Esophagus squamous epithelium (tissue), 5 donors: ENCODE data around the gene COMMD1. TPM values are rescaled to one million over a fixed set of nuclear protein-coding genes. Genes with fewer than 3 reads are reported as not detected.
"Not testable (repeated sequence)": the region's sequence is repeated elsewhere in the genome, so short reads cannot be mapped to it uniquely, and the experiment has no call there.

Experiments used
- DNase-seq: peaks from one replicate; lab custom pipeline; 2025; lab: John Stamatoyannopoulos, UW
- H3K27ac ChIP-seq, 4 donors: fragments of 200-600 bp; sonication (generic); one replicate each; pipeline ENCODE4 v1.5.1; 2016 to 2019; ENCODE audit warnings: mild to moderate bottlenecking in 1 of 4
- H3K27me3 ChIP-seq, 4 donors: fragments of 200-600 bp; sonication (generic); 1 replicate in 3 of 4; 2 replicates in 1 of 4; pipeline versions ENCODE4 v1.5.1 to v1.6.0; 2017 to 2021; ENCODE audit warnings: antibody characterized with exemption in 1 of 4
- H3K36me3 ChIP-seq, 3 donors: fragments of 200-600 bp; sonication (generic); one replicate each; pipeline ENCODE4 v1.5.1; 2016 to 2019
- H3K4me1 ChIP-seq, 3 donors: fragments of 200-600 bp; sonication (generic); one replicate each; pipeline ENCODE4 v1.5.1; 2017 to 2019
- H3K4me3 ChIP-seq, 4 donors: fragments of 200-600 bp; sonication (generic); 1 replicate in 3 of 4; 2 replicates in 1 of 4; pipeline ENCODE4 v1.5.1; 2016 to 2019; ENCODE audit warnings: mild to moderate bottlenecking in 2 of 4, moderate library complexity in 1 of 4
- H3K9me3 ChIP-seq, 3 donors: fragments of 200-600 bp; sonication (generic); one replicate each; pipeline ENCODE4 v1.5.1; 2016 to 2019
- CTCF ChIP-seq, 6 experiments: fragments of 450-650 bp in 4 of 6; fragments of 200-600 bp in 2 of 6; sonication (generic) in 2 of 6; IDR thresholded peaks; one replicate each; pipeline ENCODE4 v1.5.1; 2016 to 2019; ENCODE audit warnings: antibody characterized with exemption in 6 of 6, mild to moderate bottlenecking in 4 of 6, moderate library complexity in 4 of 6
- POLR2A ChIP-seq, 4 donors: fragments of 450-650 bp; IDR thresholded peaks; one replicate each; pipeline ENCODE4 v1.6.1; 2017; ENCODE audit warnings: antibody characterized with exemption in 4 of 4, mild to moderate bottlenecking in 4 of 4, moderate library complexity in 3 of 4
- WGBS, 2 donors: methylation state at CpG; one replicate each; pipeline ENCODE4 v1.1.5; 2018; 5-methylcytosine and 5-hydroxymethylcytosine counted together
- intact Hi-C: fragments of 100-400 bp; cut with DNase I; formaldehyde crosslinking; loops from one replicate; pipeline ENCODE4 v1.15.0; 2022
- total RNA-seq, 4 donors: library from RNA; depleted of rRNA; stranded (reverse); fragments of >200 nt; gene quantifications; one replicate each; pipeline ENCODE4 v1.1.0, GENCODE V29; 2016
- donor health status: DM: yes; HTN: yes; CAD: no.

COMMD1 gene
- total RNA-seq, 4 donors from 2014 or later = 38.0 to 44.3 (median 40.5) TPM

DNA sequence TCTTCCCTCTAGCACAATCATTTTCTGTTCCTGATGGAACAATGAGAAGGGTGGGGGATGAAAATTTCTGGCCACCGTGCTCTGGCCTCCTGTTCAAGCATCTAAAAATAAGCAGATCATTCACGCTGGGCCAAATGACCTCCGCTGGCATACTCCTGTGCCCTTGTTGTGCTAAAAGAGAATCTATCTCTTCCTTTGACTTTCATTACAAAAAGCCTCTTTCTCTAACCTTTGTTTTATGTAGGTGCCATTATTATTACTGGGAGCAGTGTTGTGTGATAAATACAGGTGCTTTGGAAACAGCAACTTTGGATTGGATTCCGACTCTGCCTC lies 245.8 kb downstream of the COMMD1 start:
- Histone ChIP-seq H3K27me3 (no peaks in the 10 kb centered on the region), H3K36me3 (no peaks in the 10 kb centered on the region), H3K4me3 (no peak overlapping the region), H3K4me1 (no peaks in the 10 kb centered on the region), H3K9me3 (peaks cover 0 to 6% (median 0%) of the 10 kb centered on the region in 3 donors), H3K27ac (no peak overlapping the region)
- intact Hi-C loops = no loop called here
- 85 to 88% methylated on average over 4 of the region's 4 CpGs for WGBS, 2 donors
- TF ChIP-seq CTCF (IDR thresholded peaks at IDR 0.05) (no peak), POLR2A (IDR thresholded peaks at IDR 0.05) (no peak)
- DNase-seq = no peak

- H3K27me3 ChIP-seq = no peaks in the 10 kb centered on the region
- no peak overlapping the region for H3K4me3 ChIP-seq
- 78 to 85% methylated on average over 3 of the region's 3 CpGs for WGBS, 2 donors
- no peaks in the 10 kb centered on the region for H3K4me1 ChIP-seq
- intact Hi-C loops = no loop called here
- no peaks in the 10 kb centered on the region for H3K36me3 ChIP-seq
- peaks cover 0 to 6% (median 0%) of the 10 kb centered on the region in 3 donors for H3K9me3 ChIP-seq
- TF ChIP-seq POLR2A (IDR thresholded peaks at IDR 0.05) (no peak), CTCF (IDR thresholded peaks at IDR 0.05) (no peak)
- no peak for DNase-seq
- H3K27ac ChIP-seq = no peak overlapping the region
Measured at GRCh38 chr2:62152000-62152399, 246.5 kb downstream of the COMMD1 start.

GRCh38 chr2:62156861-62157496 lies 251.5 kb downstream of the COMMD1 start:
- Histone ChIP-seq H3K4me3 (no peak overlapping the region), H3K9me3 (peaks cover 0 to 6% (median 0%) of the 10 kb centered on the region in 3 donors), H3K27me3 (no peaks in the 10 kb centered on the region), H3K27ac (no peak overlapping the region), H3K4me1 (no peaks in the 10 kb centered on the region), H3K36me3 (no peaks in the 10 kb centered on the region)
- no peak for DNase-seq
- intact Hi-C loops = no loop called here
- TF ChIP-seq CTCF (IDR thresholded peaks at IDR 0.05) (no peak), POLR2A (IDR thresholded peaks at IDR 0.05) (no peak)
- 60 to 74% methylated on average over 1 to 6 of the region's 6 CpGs for WGBS, 2 donors

GRCh38 chr2:62158444-62159121 lies 253.1 kb downstream of the COMMD1 start:
- WGBS, 2 donors = 74 to 90% methylated on average over 5 to 9 of the region's 9 CpGs

GRCh38 chr2:62160691-62161090 lies 255.2 kb downstream of the COMMD1 start:
- H3K9me3 ChIP-seq, H3K27me3 ChIP-seq, H3K4me3 ChIP-seq, DNase-seq, H3K27ac ChIP-seq, H3K36me3 ChIP-seq, H3K4me1 ChIP-seq, intact Hi-C loops: not testable (repeated sequence)
- WGBS, 2 donors = 91 to 93% methylated on average over 9 of the region's 9 CpGs

More at GRCh38 chr2:62158444-62159121, 253.1 kb downstream of the COMMD1 start:
- H3K27me3 ChIP-seq = no peaks in the 10 kb centered on the region
- H3K9me3 ChIP-seq = peaks cover 0 to 6% (median 0%) of the 10 kb centered on the region in 3 donors
- H3K36me3 ChIP-seq = no peaks in the 10 kb centered on the region
- intact Hi-C loops = no loop called here
- TF ChIP-seq POLR2A (IDR thresholded peaks at IDR 0.05) = no peak
- TF ChIP-seq CTCF (IDR thresholded peaks at IDR 0.05) = no peak
- no peak overlapping the region for H3K27ac ChIP-seq
- H3K4me1 ChIP-seq = no peaks in the 10 kb centered on the region
- H3K4me3 ChIP-seq = no peak overlapping the region
- no peak for DNase-seq
